HUES6 (cell line): Measurements from ENCODE around the gene PSTPIP2.

Experiments used
- H3K27ac ChIP-seq: 2 replicates; pipeline ENCODE4 v1.7.0; 2013; ENCODE audit warnings: low read depth, mild to moderate bottlenecking, low read length, inconsistent platforms
- H3K27me3 ChIP-seq: 2 replicates; pipeline ENCODE4 v1.6.1; 2013; ENCODE audit warnings: low read length; ENCODE audit not compliant: control insufficient read depth, insufficient read depth
- H3K36me3 ChIP-seq: 2 replicates; pipeline ENCODE4 v1.6.1; 2013; ENCODE audit warnings: low read length; ENCODE audit not compliant: control insufficient read depth, insufficient read depth
- H3K4me1 ChIP-seq: 2 replicates; pipeline ENCODE4 v1.6.1; 2013; ENCODE audit warnings: low read length; ENCODE audit not compliant: control insufficient read depth, insufficient read depth
- H3K4me3 ChIP-seq: 2 replicates; pipeline ENCODE4 v1.5.1; 2013; ENCODE audit warnings: low read depth, low read length
- H3K9ac ChIP-seq: one replicate; pipeline ENCODE4 v1.6.1; 2013; ENCODE audit warnings: mild to moderate bottlenecking, low read length
- H3K9me3 ChIP-seq: 2 replicates; pipeline ENCODE4 v1.6.1; 2013; ENCODE audit warnings: low read depth, low read length; ENCODE audit not compliant: control insufficient read depth, insufficient read depth

Gene PSTPIP2, protein sequence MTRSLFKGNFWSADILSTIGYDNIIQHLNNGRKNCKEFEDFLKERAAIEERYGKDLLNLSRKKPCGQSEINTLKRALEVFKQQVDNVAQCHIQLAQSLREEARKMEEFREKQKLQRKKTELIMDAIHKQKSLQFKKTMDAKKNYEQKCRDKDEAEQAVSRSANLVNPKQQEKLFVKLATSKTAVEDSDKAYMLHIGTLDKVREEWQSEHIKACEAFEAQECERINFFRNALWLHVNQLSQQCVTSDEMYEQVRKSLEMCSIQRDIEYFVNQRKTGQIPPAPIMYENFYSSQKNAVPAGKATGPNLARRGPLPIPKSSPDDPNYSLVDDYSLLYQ

DNA sequence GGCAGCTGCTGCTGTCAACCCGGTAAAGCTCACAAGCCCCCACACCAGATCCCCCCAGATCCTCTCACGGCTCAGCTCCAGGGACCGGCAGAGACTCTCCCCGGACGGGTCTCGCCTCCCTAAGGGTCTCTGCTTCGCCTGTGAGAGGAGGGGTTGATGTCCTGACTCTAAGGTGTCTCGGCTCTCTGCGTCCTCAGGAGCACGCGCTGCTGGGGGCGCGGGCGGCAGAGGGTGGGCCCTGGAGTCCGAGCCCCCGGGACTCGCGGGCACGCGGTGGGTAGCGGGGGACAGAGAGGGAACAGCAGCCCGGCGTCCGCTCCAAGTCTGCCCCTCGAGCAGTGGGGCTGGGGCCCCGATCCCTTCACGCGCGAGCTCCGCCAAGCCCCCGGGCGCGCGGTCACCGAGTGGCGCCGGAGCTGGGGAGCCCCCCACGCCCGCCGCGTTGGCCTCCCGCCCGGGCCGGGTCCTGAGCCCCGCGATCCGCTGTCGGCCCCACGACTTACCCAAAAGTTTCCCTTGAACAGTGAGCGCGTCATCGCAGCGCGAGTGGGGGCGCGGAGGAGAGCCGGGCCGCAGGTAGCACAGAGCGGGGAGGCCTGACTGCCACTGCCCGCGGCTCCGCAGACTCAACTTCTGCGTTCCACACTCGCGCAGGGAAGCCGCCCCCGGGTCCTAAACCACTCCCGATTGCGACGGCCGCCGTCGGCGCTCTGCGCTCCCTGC, at the start of gene PSTPIP2:
Gene PSTPIP2, minus strand, starts transcription at position 608 of the 723 bp plus-strand sequence. Its CDS starts 72 bp downstream, at position 536.
- H3K9ac ChIP-seq = peak within 1 kb of the TSS; percentile 81
- no peaks in the 10 kb centered on the region for H3K36me3 ChIP-seq
- peaks cover 29% of the 10 kb centered on the region for H3K27me3 ChIP-seq
- no peaks in the 10 kb centered on the region for H3K9me3 ChIP-seq
- H3K27ac ChIP-seq = no peak within 1 kb of the TSS
- peak within 1 kb of the TSS; percentile 90 for H3K4me3 ChIP-seq
- H3K4me1 ChIP-seq = peaks cover 7% of the 10 kb centered on the region; the same call in 1 of the 2 replicates

GRCh38 chr18:46113751-46114150, 41.7 kb upstream of the PSTPIP2 start:
- Histone ChIP-seq H3K36me3 (peaks cover 51% of the 10 kb centered on the region), H3K4me3 (no peak overlapping the region), H3K27me3 (no peaks in the 10 kb centered on the region), H3K9ac (no peak overlapping the region), H3K9me3 (no peaks in the 10 kb centered on the region), H3K27ac (no peak overlapping the region), H3K4me1 (no peaks in the 10 kb centered on the region)

GRCh38 chr18:46110406-46110805, 38.3 kb upstream of the PSTPIP2 start:
- no peak overlapping the region for H3K4me3 ChIP-seq
- peaks cover 62% of the 10 kb centered on the region for H3K36me3 ChIP-seq
- no peaks in the 10 kb centered on the region for H3K27me3 ChIP-seq
- H3K4me1 ChIP-seq = no peaks in the 10 kb centered on the region
- no peak overlapping the region for H3K9ac ChIP-seq
- no peak overlapping the region for H3K27ac ChIP-seq
- H3K9me3 ChIP-seq = no peaks in the 10 kb centered on the region

- H3K27ac ChIP-seq = no peak overlapping the region
- H3K4me3 ChIP-seq = no peak overlapping the region
- no peaks in the 10 kb centered on the region for H3K27me3 ChIP-seq
- peaks cover 52% of the 10 kb centered on the region for H3K36me3 ChIP-seq
- H3K9ac ChIP-seq = no peak overlapping the region
- H3K9me3 ChIP-seq = no peaks in the 10 kb centered on the region
- no peaks in the 10 kb centered on the region for H3K4me1 ChIP-seq
These were observed 37.3 kb upstream of the PSTPIP2 start for GRCh38 chr18:46109386-46109785.

GRCh38 chr18:46104128-46104911, 32.3 kb upstream of the PSTPIP2 start, which contains the start of gene HAUS1:
Gene HAUS1 (plus strand): TSS chr18:46104385. CDS start chr18:46104412, 27 bp downstream.
- H3K36me3 ChIP-seq = peaks cover 27% of the 10 kb centered on the region
- H3K27me3 ChIP-seq = no peaks in the 10 kb centered on the region
- H3K9me3 ChIP-seq = no peaks in the 10 kb centered on the region
- peak within 1 kb of the TSS; percentile 80 for H3K9ac ChIP-seq
- H3K4me3 ChIP-seq = peak within 1 kb of the TSS; percentile 89
- H3K27ac ChIP-seq = peak within 1 kb of the TSS; percentile 54
- H3K4me1 ChIP-seq = no peaks in the 10 kb centered on the region

DNA sequence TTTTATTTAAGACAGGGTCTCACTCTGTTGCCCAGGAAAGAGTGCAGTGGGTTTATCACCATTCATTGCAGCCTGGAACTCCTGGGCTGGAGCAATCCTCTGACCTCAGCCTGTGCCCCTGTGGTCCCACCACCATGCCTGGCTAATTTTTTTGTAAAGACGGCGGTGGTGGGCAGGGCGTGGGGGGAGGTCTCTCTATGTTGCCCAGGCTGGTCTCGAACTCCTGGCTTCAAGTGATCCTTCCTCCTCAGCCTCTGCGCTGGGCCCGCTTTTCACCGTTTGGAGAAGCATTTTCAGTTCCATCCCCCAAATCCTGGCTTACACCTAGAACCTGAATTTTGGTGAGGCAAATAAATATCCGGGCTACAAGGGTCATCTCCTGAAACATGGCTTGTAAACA, 27.4 kb upstream of the PSTPIP2 start:
- no peak overlapping the region for H3K9ac ChIP-seq
- H3K27ac ChIP-seq = no peak overlapping the region
- H3K4me1 ChIP-seq = peaks cover 8% of the 10 kb centered on the region
- no peak overlapping the region for H3K4me3 ChIP-seq
- peaks cover 13% of the 10 kb centered on the region for H3K36me3 ChIP-seq
- no peaks in the 10 kb centered on the region for H3K27me3 ChIP-seq
- no peaks in the 10 kb centered on the region for H3K9me3 ChIP-seq

GRCh38 chr18:46098616-46098933, 26.5 kb upstream of the PSTPIP2 start:
- Histone ChIP-seq H3K27ac (peak overlapping the region; percentile 91), H3K36me3 (peaks cover 21% of the 10 kb centered on the region), H3K27me3 (no peaks in the 10 kb centered on the region), H3K9ac (peak overlapping the region; percentile 92), H3K4me1 (peaks cover 8% of the 10 kb centered on the region), H3K9me3 (no peaks in the 10 kb centered on the region), H3K4me3 (peak overlapping the region; percentile 93)

DNA sequence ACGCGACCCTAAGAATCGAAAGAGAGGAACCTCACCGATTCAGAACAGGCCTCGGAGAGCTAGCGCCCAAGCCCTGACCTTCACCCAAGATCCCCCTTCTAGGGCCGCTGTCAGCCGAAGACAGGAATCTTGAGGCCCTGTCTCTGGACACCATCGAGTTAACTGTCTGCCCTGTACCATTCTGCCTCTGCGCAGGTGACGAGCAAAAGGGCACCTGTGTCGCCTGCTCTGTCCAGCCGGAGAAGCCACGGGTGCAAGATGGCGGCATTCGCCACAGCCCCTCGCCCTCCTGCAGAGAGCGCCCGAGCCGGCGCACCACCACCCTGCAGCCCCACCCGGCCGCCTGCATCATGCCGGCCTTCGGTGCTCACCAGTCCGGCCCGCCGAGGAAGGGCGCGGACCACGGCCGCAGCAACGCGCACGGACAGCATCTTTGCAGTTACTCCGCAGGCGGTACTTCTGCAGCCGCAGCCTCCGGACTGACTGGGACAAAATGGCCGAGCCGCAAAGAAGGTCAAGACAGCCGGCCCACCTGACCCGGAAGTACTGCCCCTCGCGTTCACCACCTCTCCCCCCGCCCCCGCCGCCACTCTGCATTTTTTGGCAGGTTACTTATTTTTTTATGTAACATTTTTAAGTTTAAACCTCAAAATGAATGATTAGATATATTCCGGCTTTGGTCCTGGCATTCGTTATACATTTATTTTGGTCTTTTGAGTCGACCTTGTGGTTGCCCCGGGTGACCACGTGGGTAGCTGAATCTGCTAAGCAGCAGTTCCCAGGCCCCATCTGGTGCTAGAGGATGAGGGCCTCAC, 25.9 kb upstream of the PSTPIP2 start, which contains the start of gene ATP5F1A:
Gene ATP5F1A, minus strand, starts transcription at position 496 of the 815 bp plus-strand sequence. Its CDS starts 65 bp downstream, at position 431.
- Histone ChIP-seq H3K36me3 (peaks cover 27% of the 10 kb centered on the region), H3K27ac (peak within 1 kb of the TSS; percentile 91), H3K4me3 (peak within 1 kb of the TSS; percentile 93), H3K9ac (peak within 1 kb of the TSS; percentile 92), H3K4me1 (peaks cover 8% of the 10 kb centered on the region), H3K9me3 (no peaks in the 10 kb centered on the region), H3K27me3 (no peaks in the 10 kb centered on the region)

- Histone ChIP-seq H3K36me3 (peaks cover 33% of the 10 kb centered on the region), H3K27ac (peak overlapping the region; percentile 91), H3K4me1 (peaks cover 8% of the 10 kb centered on the region), H3K9ac (peak overlapping the region; percentile 92), H3K27me3 (no peaks in the 10 kb centered on the region), H3K9me3 (no peaks in the 10 kb centered on the region), H3K4me3 (peak overlapping the region; percentile 93)
These were observed 25.4 kb upstream of the PSTPIP2 start for GRCh38 chr18:46097431-46097800.

DNA sequence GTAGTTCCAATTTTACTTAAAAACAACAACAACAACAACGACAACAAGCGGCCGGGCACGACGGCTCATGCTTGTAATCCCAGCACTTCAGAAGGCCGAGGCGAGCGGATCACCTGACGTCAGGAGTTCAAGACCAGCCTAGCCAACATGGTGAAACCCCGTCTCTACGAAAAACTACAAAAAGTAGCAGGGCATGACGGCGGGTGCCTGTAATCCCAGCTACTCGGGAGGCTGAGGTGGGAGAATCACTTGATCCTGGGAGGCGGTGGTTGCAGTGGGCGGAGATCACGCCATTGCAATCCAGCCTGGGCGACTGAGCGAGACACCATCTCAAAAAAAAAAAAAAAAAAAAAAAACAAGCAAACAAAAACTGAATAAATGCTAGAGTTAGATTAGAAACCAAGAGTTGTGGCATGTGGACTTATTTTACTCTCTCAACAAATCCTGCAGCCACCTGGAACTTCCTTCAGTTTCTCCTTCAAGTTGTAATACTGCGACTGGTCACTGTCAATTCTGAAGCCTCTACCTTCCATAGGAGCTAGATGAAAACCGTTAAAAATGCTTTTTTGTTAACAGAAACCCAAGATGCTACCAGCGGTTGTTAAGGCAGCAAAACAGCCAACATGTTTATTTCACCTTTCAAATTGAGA, 24.7 kb upstream of the PSTPIP2 start:
- H3K4me3 ChIP-seq = peak overlapping the region; percentile 93
- no peaks in the 10 kb centered on the region for H3K9me3 ChIP-seq
- peak overlapping the region; percentile 92 for H3K9ac ChIP-seq
- H3K36me3 ChIP-seq = peaks cover 39% of the 10 kb centered on the region
- H3K4me1 ChIP-seq = peaks cover 8% of the 10 kb centered on the region
- H3K27ac ChIP-seq = no peak overlapping the region; the same call in 1 of the 2 replicates
- H3K27me3 ChIP-seq = no peaks in the 10 kb centered on the region
